GM12878 (cell line): ENCODE data around the gene HMGCS1. TPM values are rescaled to one million over a fixed set of nuclear protein-coding genes. Genes with fewer than 3 reads are reported as not detected.
"Not testable (repeated sequence)": the region's sequence is repeated elsewhere in the genome, so short reads cannot be mapped to it uniquely, and the experiment has no call there.

Experiments used
- ATAC-seq: fragments of 200-7000 bp; cut with Tn5 transposase; 3 replicates; pipeline ENCODE4 v1.9.1; 2020; ENCODE audit warnings: mild to moderate bottlenecking, moderate library complexity
- BruUV-seq: library from RNA; stranded (reverse); fragments of 400-500 nt; replicated peaks from 2 replicates; lab custom pipeline; 2021; lab: Mats Ljungman, UMichigan
- CTCF ChIA-PET: fragments of 300-600 bp; sonication (Branson Sonifier 250); formaldehyde crosslinking; extraction: SDS; loops from one replicate; lab custom pipeline; 2021; ENCODE audit warnings: inconsistent platforms; lab: Yijun Ruan, JAX
- POLR2A ChIA-PET: fragments of 350-600 bp; formaldehyde crosslinking; extraction: SDS; loops from one replicate; lab custom pipeline; 2021; ENCODE audit warnings: inconsistent platforms; lab: Charles Lee
- RAD21 ChIA-PET: fragments of 300-600 bp; sonication (Branson Sonifier 250); formaldehyde crosslinking; loops from one replicate; lab custom pipeline; 2023; ENCODE audit warnings: antibody characterized with exemption; ENCODE audit not compliant: unreplicated experiment; lab: Charles Lee
- SMC1A ChIA-PET: fragments of 300-600 bp; sonication (Branson Sonifier 250); formaldehyde crosslinking; loops from one replicate; lab custom pipeline; 2023; ENCODE audit not compliant: unreplicated experiment, uncharacterized antibody; lab: Charles Lee
- DNase-seq: peaks from one replicate; pipeline ENCODE4 v3.0.0-alpha.2; 2011; ENCODE audit warnings: low read depth, low spot score
- FAIRE-seq: peaks from 3 replicates; lab custom pipeline; 2011; peaks lifted over from hg19 to GRCh38; lab: Jason Lieb, UNC
- H2AFZ ChIP-seq: 2 replicates; pipeline ENCODE4 v1.6.0; 2011; ENCODE audit warnings: low read depth, low read length, control low read depth; ENCODE audit not compliant: control insufficient read depth
- H3K27ac ChIP-seq: 2 replicates; pipeline ENCODE4 v1.5.1; 2011; ENCODE audit warnings: control low read depth; ENCODE audit not compliant: control insufficient read depth, insufficient read depth
- H3K27me3 ChIP-seq, 2 experiments: replicated peaks in 1 of 2; 2 replicates each; pipeline versions ENCODE4 v1.6.0 to v1.6.1; 2011; ENCODE audit warnings: low read length in 1 of 2; ENCODE audit not compliant: control insufficient read depth in 2 of 2, insufficient read depth in 2 of 2
- H3K36me3 ChIP-seq, 2 experiments: 2 replicates each; pipeline ENCODE4 v1.5.1; 2011; ENCODE audit warnings: low read length in 1 of 2; ENCODE audit not compliant: control insufficient read depth in 2 of 2, insufficient read depth in 2 of 2
- H3K4me1 ChIP-seq: 2 replicates; pipeline ENCODE4 v1.6.1; 2011; ENCODE audit warnings: mild to moderate bottlenecking, low read length, moderate library complexity, mixed read lengths; ENCODE audit not compliant: control insufficient read depth, insufficient read depth
- H3K4me2 ChIP-seq: 2 replicates; pipeline ENCODE4 v1.6.0; 2011; ENCODE audit warnings: control low read depth; ENCODE audit not compliant: control insufficient read depth, insufficient read depth
- H3K4me3 ChIP-seq: fragments of 200-600 bp; sonication (generic); 2 replicates; pipeline ENCODE4 v1.5.1; 2016
- H3K79me2 ChIP-seq: 2 replicates; pipeline ENCODE4 v1.6.0; 2011; ENCODE audit warnings: low read length; ENCODE audit not compliant: control insufficient read depth, insufficient read depth
- H3K9ac ChIP-seq: 2 replicates; pipeline ENCODE4 v1.8.0; 2011; ENCODE audit warnings: low read length, control low read depth, mixed read lengths; ENCODE audit not compliant: control insufficient read depth, insufficient read depth
- H3K9me3 ChIP-seq: replicated peaks from 3 replicates; pipeline ENCODE4 v1.5.1; 2011; ENCODE audit warnings: mild to moderate bottlenecking, low read length; ENCODE audit not compliant: control insufficient read depth, insufficient read depth
- H4K20me1 ChIP-seq: 2 replicates; pipeline ENCODE4 v1.6.0; 2011; ENCODE audit not compliant: control insufficient read depth, insufficient read depth
- WGBS: methylation state at CpG from one replicate; pipeline ENCODE4 v1.1.6; 2016; ENCODE audit warnings: low lambda C conversion rate; ENCODE audit not compliant: insufficient replicate concordance, insufficient coverage; ENCODE audit errors: missing lambda C conversion rate; 5-methylcytosine and 5-hydroxymethylcytosine counted together
- in situ Hi-C: fragments of 300-500 bp; cut with MboI; formaldehyde crosslinking; loops from 9 replicates; pipeline ENCODE4 v1.14.3; 2018; ENCODE audit warnings: mixed read lengths
- intact Hi-C: fragments of 100-400 bp; cut with micrococcal nuclease; formaldehyde crosslinking; loops from one replicate; pipeline ENCODE4 v1.14.2; 2022; ENCODE audit not compliant: unreplicated experiment
- polyA plus RNA-seq, 11 experiments: library from polyadenylated mRNA; depleted of rRNA in 4 of 11; unstranded in 6 of 11; stranded (reverse) in 5 of 11; fragments of >200 nt; fragmentation: Nextera tagmentation in 4 of 11; fragmentation: Illumina TruSeq in 1 of 11; extraction: Ambion mirVana in 4 of 11; extraction: Trizol in 1 of 11; gene quantifications; 1 replicate in 1 of 11; 2 replicates in 10 of 11; pipeline versions ENCODE4 v1.2.1 to v1.2.3, GENCODE V29; 2011 to 2016; ENCODE audit warnings: inconsistent platforms in 2 of 11, missing spikeins in 2 of 11, low read depth in 1 of 11
- total RNA-seq, 4 experiments: library from RNA; depleted of rRNA in 3 of 4; stranded (reverse); fragments of >200 nt in 3 of 4; fragmentation: Illumina TruSeq in 1 of 4; extraction: Trizol in 1 of 4; gene quantifications; 2 replicates each; pipeline versions ENCODE4 v1.2.1 to v1.2.3, GENCODE V29; 2013 to 2021

HMGCS1 gene
- total and polyA plus RNA-seq, 10 of the 15 experiments (the other 5 are each of a cell fraction or from before 2014, with no cell fraction given): 24.0 to 193 (median 108) TPM

GRCh38 chr5:43325624-43326023, 12.4 kb upstream of the HMGCS1 start:
- ATAC-seq, in situ Hi-C loops, intact Hi-C loops: not testable (repeated sequence)

GRCh38 chr5:43323488-43323887, 10.3 kb upstream of the HMGCS1 start:
- ATAC-seq, FAIRE-seq: not testable (repeated sequence)

More at GRCh38 chr5:43325624-43326023, 12.4 kb upstream of the HMGCS1 start:
- H3K4me1 ChIP-seq, POLR2A ChIA-PET, H3K4me3 ChIP-seq, SMC1A ChIA-PET, H3K36me3 ChIP-seq, H3K9ac ChIP-seq, DNase-seq, FAIRE-seq, H3K79me2 ChIP-seq, H2AFZ ChIP-seq, CTCF ChIA-PET, H3K9me3 ChIP-seq, BruUV-seq, H3K4me2 ChIP-seq, H4K20me1 ChIP-seq, H3K27ac ChIP-seq, H3K27me3 ChIP-seq, RAD21 ChIA-PET: not testable (repeated sequence)

More at GRCh38 chr5:43323488-43323887, 10.3 kb upstream of the HMGCS1 start:
- H3K4me3 ChIP-seq, H3K4me1 ChIP-seq, H3K79me2 ChIP-seq, POLR2A ChIA-PET, in situ Hi-C loops, H3K36me3 ChIP-seq, H4K20me1 ChIP-seq, H3K27ac ChIP-seq, intact Hi-C loops, H2AFZ ChIP-seq, DNase-seq, CTCF ChIA-PET, H3K9me3 ChIP-seq, H3K4me2 ChIP-seq, RAD21 ChIA-PET, BruUV-seq, H3K27me3 ChIP-seq, SMC1A ChIA-PET, H3K9ac ChIP-seq: not testable (repeated sequence)
- WGBS: 67% methylated on average over 3 of the region's 3 CpGs
